Measurements from ENCODE around the gene RAB31. TPM values are rescaled to one million over a fixed set of nuclear protein-coding genes. Genes with fewer than 3 reads are reported as not detected.
A peak's percentile ranks its signal among the peaks of the same experiment; 100 is the strongest.
"Not testable (repeated sequence)": the region's sequence is repeated elsewhere in the genome, so short reads cannot be mapped to it uniquely, and the experiment has no call there.

RAB31 gene
- total RNA-seq: under 1 TPM; 0.36 to 0.99 TPM

GRCh38 chr18:9708057-9708433 is at the start of gene RAB31:
TSS of gene RAB31 (plus strand) at chr18:9708301. CDS start at chr18:9708406, 105 bp downstream.
- Mint-ChIP-seq H3K36me3 (peaks cover 0 to 5% of the 10 kb centered on the region in 2 donors), H3K27ac (peak within 1 kb of the TSS in 1 of 2 donors; percentile 34), H3K9me3 (no peaks in the 10 kb centered on the region)
- DNase-seq (ENCODE audit: low spot score in 2 of 2) (no peak), ATAC-seq (peak in 1 of 2 donors; percentile 18)

DNA sequence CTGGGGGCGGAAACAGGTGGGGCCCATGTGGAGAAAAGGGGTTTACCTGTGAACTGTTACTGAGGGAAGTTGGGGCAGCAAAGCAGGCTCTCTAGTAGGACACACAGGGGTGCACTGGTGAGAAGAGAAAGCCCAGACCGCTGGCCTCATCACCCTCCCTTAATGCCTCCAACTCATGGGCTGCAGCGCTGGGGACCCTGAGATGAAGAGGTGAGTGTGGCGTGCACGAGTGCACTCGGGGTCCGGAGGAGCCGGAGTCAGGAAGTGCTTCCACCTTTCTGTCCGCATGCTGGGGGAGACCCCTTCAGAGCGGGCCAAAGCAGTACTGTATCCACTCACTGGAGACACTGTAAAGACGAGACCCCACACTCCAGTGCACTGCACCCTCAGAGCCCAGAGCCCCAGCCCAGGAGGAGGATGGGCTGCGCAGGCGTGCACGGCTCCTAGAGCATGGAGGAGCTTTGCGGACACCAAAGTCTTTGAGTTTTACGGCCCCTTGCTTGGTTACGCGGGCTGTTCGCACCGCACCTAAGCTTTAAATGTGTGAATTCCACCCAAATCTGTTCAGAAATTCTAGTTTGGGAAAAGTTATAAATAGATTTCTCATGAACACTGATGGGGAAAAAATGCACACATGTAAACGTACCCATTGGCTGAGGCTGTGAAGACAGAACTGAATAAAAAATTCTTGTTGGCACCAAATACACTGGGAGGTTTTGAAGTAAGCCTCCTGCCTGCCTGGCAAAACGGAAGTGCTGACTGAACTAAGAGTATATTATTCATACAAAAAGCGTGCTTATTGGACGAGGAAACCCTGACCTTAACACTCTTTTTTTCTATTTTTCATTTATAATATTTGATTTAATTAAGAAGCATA is 48.4 kb upstream of the RAB31 start:
- Mint-ChIP-seq H3K9me3 (no peaks in the 10 kb centered on the region), H3K27ac (peak overlapping the region in 1 of 2 donors; percentile 54), H3K36me3 (no peaks in the 10 kb centered on the region)
- DNase-seq (ENCODE audit: low spot score in 2 of 2) (no peak), ATAC-seq (no peak)

- DNase-seq (ENCODE audit: low spot score in 2 of 2): no peak
- no peaks in the 10 kb centered on the region for H3K9me3 Mint-ChIP-seq
- no peak for ATAC-seq
- H3K27ac Mint-ChIP-seq: no peak overlapping the region
- no peaks in the 10 kb centered on the region for H3K36me3 Mint-ChIP-seq
These were observed 46.5 kb upstream of the RAB31 start for GRCh38 chr18:9661564-9661963.

GRCh38 chr18:9663377-9663776 is 44.7 kb upstream of the RAB31 start:
- Mint-ChIP-seq H3K27ac (no peak overlapping the region), H3K9me3 (no peaks in the 10 kb centered on the region), H3K36me3 (no peaks in the 10 kb centered on the region)
- ATAC-seq: no peak
- no peak for DNase-seq (ENCODE audit: low spot score in 2 of 2)

- DNase-seq (ENCODE audit: low spot score in 2 of 2): no peak
These were observed 42.8 kb upstream of the RAB31 start for GRCh38 chr18:9665314-9665713.

GRCh38 chr18:9666548-9666947 is 41.6 kb upstream of the RAB31 start:
- no peak for DNase-seq (ENCODE audit: low spot score in 2 of 2)
- H3K36me3 Mint-ChIP-seq: no peaks in the 10 kb centered on the region
- H3K9me3 Mint-ChIP-seq: no peaks in the 10 kb centered on the region
- ATAC-seq: no peak
- H3K27ac Mint-ChIP-seq: no peak overlapping the region

More at GRCh38 chr18:9665314-9665713, 42.8 kb upstream of the RAB31 start:
- no peak overlapping the region for H3K27ac Mint-ChIP-seq
- no peaks in the 10 kb centered on the region for H3K9me3 Mint-ChIP-seq
- ATAC-seq: no peak
- no peaks in the 10 kb centered on the region for H3K36me3 Mint-ChIP-seq

- Mint-ChIP-seq H3K27ac (no peak overlapping the region), H3K9me3 (no peaks in the 10 kb centered on the region), H3K36me3 (no peaks in the 10 kb centered on the region)
- no peak for DNase-seq (ENCODE audit: low spot score in 2 of 2)
- no peak for ATAC-seq
These were observed 39.1 kb upstream of the RAB31 start for GRCh38 chr18:9669016-9669415.

GRCh38 chr18:9671214-9671613 is 36.9 kb upstream of the RAB31 start:
- ATAC-seq (no peak), DNase-seq (ENCODE audit: low spot score in 2 of 2) (no peak)
- no peaks in the 10 kb centered on the region for H3K9me3 Mint-ChIP-seq
- H3K36me3 Mint-ChIP-seq: no peaks in the 10 kb centered on the region
- no peak overlapping the region for H3K27ac Mint-ChIP-seq

DNA sequence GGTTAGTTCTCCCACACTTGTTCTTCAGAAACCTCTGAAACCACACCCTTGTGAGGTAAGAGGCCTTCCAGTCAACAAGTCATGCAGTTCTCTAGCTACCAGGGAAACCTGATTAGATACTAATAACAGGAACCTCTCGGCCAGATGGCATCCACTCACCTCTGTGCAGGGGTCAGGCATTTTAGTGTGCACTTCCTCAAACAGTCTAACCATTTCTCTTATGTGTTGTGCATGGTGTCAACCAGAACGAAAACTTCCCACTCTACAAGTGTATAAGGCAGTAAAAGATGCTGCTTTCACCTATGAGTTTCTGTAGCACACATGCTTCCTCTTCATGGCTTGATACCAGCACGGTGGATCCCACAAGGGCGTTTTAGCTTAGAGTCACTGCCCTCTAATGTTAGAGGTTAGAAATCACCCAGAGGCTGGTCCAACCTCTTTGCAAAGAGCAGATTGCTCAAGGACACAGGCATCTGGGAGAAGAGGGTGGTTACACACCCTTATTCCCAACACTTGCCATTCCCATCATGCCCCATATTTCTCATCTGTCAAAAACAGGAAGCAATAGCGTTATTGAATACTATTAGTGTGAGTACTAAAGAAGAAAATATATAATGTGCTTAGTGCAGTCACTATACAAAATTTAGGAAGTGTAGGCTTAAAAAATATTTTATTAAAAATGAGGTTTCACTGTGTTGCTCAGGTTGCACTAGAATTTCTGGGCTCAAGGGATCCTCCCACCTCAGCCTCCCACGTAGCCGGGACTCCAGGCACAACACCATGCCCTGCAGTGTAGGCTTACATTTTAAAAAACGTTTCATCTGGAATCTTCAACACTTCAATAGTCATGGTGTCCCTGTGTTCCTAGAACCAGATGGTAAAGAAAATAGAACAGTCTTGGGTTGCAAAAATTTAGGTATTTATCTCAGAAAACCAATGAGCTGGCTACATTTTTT is 34.5 kb upstream of the RAB31 start:
- ATAC-seq: peak; percentile 81 to 92
- no peak overlapping the region for H3K27ac Mint-ChIP-seq
- no peaks in the 10 kb centered on the region for H3K9me3 Mint-ChIP-seq

DNA sequence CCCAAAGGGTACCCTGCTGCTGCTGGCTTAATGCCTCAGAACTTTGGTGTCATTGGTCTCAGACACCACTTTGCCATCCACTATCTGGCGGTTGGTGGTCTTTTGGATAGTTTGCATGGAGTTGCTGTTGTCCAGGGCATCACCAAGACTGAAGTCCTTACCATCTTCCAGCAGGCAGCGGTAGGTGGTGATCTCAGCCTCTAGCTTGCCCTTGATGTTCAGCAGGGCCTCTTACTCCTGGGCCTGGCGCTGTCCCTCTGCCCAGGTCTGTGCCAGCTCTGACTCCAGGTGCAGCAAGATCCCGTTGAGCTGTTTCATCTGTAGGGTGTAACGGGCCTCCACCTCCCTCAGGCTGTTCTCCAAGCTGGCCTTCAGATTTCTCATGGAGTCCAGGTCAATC is 29.9 kb upstream of the RAB31 start:
- H3K27ac Mint-ChIP-seq; DNase-seq (ENCODE audit: low spot score in 2 of 2); ATAC-seq; H3K36me3 Mint-ChIP-seq; H3K9me3 Mint-ChIP-seq: not testable (repeated sequence)

More for the DNA sequence above, 34.5 kb upstream of the RAB31 start:
- peak in 1 of 2 donors; percentile 30 for DNase-seq (ENCODE audit: low spot score in 2 of 2)
- no peaks in the 10 kb centered on the region for H3K36me3 Mint-ChIP-seq

- DNase-seq (ENCODE audit: low spot score in 2 of 2) (no peak), ATAC-seq (no peak)
- H3K36me3 Mint-ChIP-seq: no peaks in the 10 kb centered on the region
- H3K27ac Mint-ChIP-seq: no peak overlapping the region
- H3K9me3 Mint-ChIP-seq: no peaks in the 10 kb centered on the region
These were observed 29.0 kb upstream of the RAB31 start for GRCh38 chr18:9679125-9679524.

GRCh38 chr18:9681217-9681616 is 26.9 kb upstream of the RAB31 start:
- no peaks in the 10 kb centered on the region for H3K9me3 Mint-ChIP-seq
- no peak for DNase-seq (ENCODE audit: low spot score in 2 of 2)

GRCh38 chr18:9682572-9682971 is 25.5 kb upstream of the RAB31 start:
- Mint-ChIP-seq H3K36me3 (no peaks in the 10 kb centered on the region), H3K9me3 (no peaks in the 10 kb centered on the region)

More at GRCh38 chr18:9681217-9681616, 26.9 kb upstream of the RAB31 start:
- Mint-ChIP-seq H3K27ac (no peak overlapping the region), H3K36me3 (no peaks in the 10 kb centered on the region)
- ATAC-seq: no peak

DNA sequence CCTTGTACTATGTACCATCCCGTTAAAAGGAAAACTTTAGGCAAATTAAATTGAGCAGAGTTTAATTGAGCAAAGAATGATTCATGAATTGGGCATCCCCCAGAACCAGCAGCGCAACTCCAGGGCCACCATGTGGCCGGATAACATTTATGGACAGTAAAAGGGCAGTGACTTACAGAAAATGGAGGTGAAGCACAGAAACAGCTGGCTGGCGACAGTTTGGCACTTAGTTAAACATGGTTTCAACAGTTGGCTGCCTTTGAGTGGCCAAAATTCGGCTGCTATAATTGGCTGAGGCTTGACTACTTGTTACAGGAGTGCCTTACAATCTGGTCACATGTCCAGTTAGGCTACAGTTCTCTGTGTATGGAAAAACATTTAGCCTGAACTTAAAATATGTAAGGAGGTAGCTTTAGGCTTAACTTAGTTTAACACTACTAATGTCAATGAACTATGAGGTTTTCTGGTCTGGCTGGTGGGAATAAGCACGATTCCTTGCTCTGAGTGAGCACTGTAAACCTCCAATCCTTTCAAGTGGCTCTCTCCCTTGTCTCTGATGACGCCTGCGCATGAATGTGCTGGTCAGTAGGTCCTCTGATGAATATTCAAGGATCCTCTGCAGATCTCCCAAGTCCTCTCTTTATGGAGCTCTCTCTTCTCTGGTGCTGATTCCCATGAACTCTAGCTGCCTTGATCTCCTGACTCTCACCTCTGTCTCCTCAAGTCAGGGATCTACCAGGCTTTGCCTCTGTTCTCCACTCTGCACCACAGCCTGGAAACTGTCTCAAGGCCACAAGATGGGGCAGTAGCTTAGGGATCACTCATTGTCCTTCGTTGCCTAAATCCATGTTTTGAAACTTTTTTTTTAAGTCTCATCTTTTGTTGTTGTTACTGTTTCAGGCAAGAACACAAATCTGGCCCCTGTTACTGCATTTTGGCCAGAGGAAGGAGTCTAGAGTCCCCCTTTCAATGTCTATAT is 24.4 kb upstream of the RAB31 start:
- Mint-ChIP-seq H3K27ac (peak overlapping the region in 1 of 2 donors; percentile 6), H3K9me3 (no peaks in the 10 kb centered on the region), H3K36me3 (no peaks in the 10 kb centered on the region)
- ATAC-seq (no peak), DNase-seq (ENCODE audit: low spot score in 2 of 2) (no peak)

More at GRCh38 chr18:9682572-9682971, 25.5 kb upstream of the RAB31 start:
- H3K27ac Mint-ChIP-seq: no peak overlapping the region
- DNase-seq (ENCODE audit: low spot score in 2 of 2): no peak
- no peak for ATAC-seq

DNA sequence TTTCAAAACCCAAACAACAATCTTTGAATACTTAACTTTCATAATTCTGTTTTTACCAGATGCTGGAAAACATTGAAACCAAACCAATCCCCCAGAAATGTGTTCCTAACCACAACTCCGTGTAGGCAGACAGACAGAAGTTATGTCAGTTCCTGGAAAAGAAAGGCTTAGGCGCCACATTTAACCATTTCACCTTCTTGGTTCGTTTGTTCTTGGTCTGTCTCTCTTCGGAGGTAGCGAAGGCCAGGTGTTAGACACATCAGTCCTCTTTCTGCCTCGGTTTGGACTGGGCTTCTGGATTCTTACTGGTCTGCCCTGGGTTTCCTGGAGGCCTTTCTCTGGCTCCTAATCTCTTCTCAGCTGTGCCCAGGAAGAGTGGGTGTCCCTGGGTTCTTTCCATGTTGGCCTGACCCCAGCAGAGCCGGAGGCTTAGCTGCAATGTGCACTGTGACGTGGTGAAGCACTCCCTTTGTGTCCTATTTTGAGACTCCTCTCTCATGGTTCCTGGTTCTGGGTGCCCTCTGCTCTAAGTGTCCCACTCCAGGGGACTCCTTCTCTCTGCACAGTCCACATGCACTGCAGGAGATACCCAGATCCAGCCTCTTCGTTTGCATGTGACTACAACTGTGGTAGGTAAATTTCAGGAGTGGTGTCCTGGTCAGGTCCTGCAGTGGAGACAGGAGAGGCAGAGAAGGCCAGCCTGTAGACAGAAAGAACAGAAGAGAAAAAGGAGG is 23.1 kb upstream of the RAB31 start:
- Mint-ChIP-seq H3K9me3 (no peaks in the 10 kb centered on the region), H3K27ac (peak overlapping the region in 1 of 2 donors; percentile 46), H3K36me3 (no peaks in the 10 kb centered on the region)
- ATAC-seq (peak in 1 of 2 donors; percentile 82), DNase-seq (ENCODE audit: low spot score in 2 of 2) (no peak)

- Mint-ChIP-seq H3K9me3 (no peaks in the 10 kb centered on the region), H3K27ac (no peak overlapping the region), H3K36me3 (no peaks in the 10 kb centered on the region)
- ATAC-seq (no peak), DNase-seq (ENCODE audit: low spot score in 2 of 2) (no peak)
These were observed 22.5 kb upstream of the RAB31 start for GRCh38 chr18:9685615-9685890.
